Measurements from ENCODE around the gene MUC20.
"Not testable (repeated sequence)": the region's sequence is repeated elsewhere in the genome, so short reads cannot be mapped to it uniquely, and the experiment has no call there.

The MUC20 gene

DNA sequence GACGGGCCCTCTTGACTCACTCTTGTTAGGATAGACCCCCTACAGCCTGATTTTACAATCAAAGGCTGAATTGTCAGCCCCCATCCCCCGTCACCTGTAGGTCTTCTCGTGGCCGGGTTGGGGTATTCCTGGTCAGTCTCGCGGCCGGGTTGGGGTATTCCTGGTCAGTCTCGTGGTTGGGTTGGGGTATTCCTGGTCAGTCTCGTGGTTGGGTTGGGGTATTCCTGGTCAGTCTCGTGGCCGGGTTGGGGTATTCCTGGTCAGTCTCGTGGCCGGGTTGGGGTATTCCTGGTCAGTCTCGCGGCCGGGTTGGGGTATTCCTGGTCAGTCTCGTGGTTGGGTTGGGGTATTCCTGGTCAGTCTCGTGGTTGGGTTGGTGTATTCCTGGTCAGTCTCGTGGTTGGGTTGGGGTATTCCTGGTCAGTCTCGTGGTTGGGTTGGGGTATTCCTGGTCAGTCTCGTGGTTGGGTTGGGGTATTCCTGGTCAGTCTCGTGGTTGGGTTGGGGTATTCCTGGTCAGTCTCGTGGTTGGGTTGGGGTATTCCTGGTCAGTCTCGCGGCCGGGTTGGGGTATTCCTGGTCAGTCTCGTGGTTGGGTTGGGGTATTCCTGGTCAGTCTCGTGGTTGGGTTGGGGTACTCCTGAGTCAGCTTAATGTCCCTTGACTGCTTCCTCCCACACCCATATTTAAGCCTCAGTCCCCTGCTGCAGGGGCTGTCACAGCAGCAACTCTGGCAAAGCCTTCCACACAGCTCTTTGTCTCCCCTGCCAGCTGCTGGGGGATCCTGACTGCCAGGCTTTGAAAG lies 50.3 kb downstream of the MUC20 start:
- DNase-seq (ENCODE audit: low spot score), result not testable (repeated sequence)

DNA sequence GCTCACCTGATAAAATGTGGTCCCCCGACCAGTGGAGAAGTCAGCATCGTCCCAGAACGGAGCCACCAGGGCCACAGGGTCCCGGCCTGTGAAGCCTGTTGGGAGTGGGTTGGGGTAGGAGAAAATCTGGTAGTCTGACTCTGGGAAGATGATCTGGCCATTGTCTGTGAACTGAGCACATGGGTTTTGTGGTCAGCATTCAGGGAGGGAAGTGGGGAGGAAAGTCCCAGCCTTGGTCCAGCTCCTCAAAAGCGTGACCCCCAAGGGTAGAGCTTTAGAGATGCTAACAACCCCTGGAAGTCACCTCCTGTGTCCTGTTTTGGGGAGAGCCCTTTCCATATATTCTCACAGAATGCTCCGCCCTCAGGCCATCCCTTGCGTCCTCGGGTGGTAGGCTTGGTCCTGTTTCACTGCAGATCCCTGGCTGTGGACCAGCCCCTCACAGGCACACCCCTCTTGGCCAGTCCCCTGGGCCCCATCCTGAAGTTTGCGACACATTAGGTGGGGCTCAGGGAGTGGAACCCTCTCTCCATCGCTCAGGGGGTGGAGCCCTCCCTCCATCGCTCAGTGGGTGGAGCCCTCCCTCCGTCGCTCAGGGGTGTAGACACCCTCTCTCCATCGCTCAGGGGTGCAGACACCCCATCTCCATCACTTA lies 51.0 kb downstream of the MUC20 start:
- no peak for DNase-seq (ENCODE audit: low spot score)

DNA sequence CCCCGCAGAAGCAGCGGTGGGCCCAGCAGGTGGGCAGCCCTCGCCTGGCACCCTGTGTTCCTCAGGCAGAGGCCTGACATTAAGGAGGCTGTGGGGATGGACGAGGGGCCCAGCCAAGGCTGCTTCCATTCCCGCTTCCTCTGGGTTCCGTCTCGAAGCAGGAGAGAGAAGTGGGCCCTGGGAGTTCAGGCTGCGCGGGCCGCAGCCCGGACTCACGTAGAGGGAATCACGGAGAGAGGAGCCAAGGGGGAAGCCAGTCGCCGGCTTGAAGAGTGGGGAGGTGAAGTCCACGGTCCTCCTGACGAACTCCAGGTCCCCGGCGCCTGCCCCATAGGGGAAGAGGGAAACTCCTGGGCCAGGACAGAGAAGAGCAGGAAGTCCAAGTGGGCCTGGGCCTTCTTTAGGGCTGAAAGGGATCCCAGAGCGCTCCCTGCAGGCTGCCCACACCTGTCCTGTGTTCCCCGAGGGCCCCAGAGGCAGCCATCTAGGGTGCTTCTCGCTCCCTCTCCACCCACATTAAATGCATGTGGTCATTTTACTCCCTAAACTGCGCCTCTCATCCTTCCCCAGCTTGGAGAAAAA lies 53.3 kb downstream of the MUC20 start:
- no peak for DNase-seq (ENCODE audit: low spot score)

DNA sequence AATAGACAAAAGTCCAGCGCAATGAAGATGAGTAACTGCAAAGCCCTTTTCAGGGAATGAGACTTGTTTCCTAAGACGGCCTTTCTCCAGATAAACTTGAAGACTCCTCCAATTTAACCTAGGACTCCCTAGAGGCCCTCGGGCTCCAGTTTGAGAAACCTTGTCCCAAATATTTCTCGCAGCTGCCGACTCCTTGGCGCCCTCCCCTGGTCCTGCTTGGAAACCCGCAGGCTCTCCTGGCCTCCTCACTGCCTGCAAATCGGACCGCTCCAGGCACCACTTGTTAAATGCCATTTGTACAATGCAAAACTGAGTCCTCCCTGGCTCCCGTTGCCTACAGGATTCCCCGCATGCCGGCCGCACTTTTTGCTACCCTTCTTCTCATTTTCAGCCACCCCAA lies 54.1 kb downstream of the MUC20 start:
- DNase-seq (ENCODE audit: low spot score), result peak; percentile 7

DNA sequence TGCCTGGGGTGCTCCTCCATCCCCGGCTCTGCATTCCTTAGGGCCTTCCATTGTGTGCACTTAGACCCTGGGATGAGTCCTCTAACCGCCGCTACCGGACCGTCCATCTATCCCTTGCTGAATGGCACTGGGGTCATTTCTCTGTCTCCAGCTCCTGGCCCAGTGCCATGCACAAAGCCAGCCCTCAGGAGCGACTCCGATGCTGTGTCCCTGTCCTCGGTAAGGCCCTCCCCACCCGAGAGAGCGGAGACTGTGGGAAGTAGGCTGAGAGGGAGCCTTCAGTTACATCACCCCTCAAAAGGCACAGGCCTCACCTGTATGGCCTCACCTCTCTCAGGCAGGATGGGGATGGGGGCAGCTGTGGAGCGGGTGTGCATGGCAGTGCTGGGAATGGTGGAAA lies 57.2 kb downstream of the MUC20 start:
- no peak for DNase-seq (ENCODE audit: low spot score)

DNA sequence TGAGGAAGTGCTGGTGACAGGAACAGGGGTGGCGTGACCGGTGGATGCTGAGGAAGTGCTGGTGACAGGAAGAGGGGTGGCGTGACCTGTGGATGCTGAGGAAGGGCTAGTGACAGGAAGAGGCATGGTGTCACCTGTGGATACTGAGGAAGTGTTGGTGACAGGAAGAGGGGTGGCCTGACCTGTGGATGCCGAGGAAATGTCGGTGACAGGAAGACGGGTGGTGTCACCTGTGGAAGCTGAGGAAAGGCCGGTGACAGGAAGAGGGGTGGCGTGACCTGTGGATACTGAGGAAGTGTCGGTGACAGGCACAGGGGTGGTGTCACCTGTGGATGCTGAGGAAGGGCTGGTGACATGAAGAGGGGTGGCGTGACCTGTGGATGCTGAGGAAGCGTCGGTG lies 60.5 kb downstream of the MUC20 start:
- DNase-seq (ENCODE audit: low spot score), result not testable (repeated sequence)
